GM19099 (cell line): ENCODE data around the gene PPP2R2C.

Source experiments
- POLR2A ChIP-seq: IDR thresholded peaks from 3 replicates; pipeline ENCODE4 v1.6.1; 2011; ENCODE audit warnings: low read depth; ENCODE audit not compliant: insufficient read length; ENCODE audit errors: extremely low read depth

Gene PPP2R2C

GRCh38 chr4:6372649-6373525 is 99.5 kb downstream of the PPP2R2C start:
- no peak for TF ChIP-seq POLR2A

- TF ChIP-seq POLR2A, result no peak
These were observed 100.6 kb downstream of the PPP2R2C start for GRCh38 chr4:6371812-6372211.

- no peak for TF ChIP-seq POLR2A
These were observed 101.1 kb downstream of the PPP2R2C start for GRCh38 chr4:6371271-6371670.

GRCh38 chr4:6369924-6370645 is 102.3 kb downstream of the PPP2R2C start:
- no peak for TF ChIP-seq POLR2A

- no peak for TF ChIP-seq POLR2A
These were observed 102.9 kb downstream of the PPP2R2C start for GRCh38 chr4:6369511-6369910.

GRCh38 chr4:6369035-6369434 is 103.4 kb downstream of the PPP2R2C start:
- TF ChIP-seq POLR2A, result no peak

GRCh38 chr4:6368601-6369000 is 103.8 kb downstream of the PPP2R2C start:
- no peak for TF ChIP-seq POLR2A

- TF ChIP-seq POLR2A, result no peak
These were observed 104.3 kb downstream of the PPP2R2C start for GRCh38 chr4:6368096-6368495.

- TF ChIP-seq POLR2A, result no peak
These were observed 105.0 kb downstream of the PPP2R2C start for GRCh38 chr4:6367371-6367851.

- TF ChIP-seq POLR2A, result no peak
These were observed 105.8 kb downstream of the PPP2R2C start for GRCh38 chr4:6366581-6366980.

GRCh38 chr4:6365545-6366086 is 106.8 kb downstream of the PPP2R2C start:
- no peak for TF ChIP-seq POLR2A

- TF ChIP-seq POLR2A, result no peak
These were observed 107.8 kb downstream of the PPP2R2C start for GRCh38 chr4:6364581-6364980.

- TF ChIP-seq POLR2A, result no peak
These were observed 108.3 kb downstream of the PPP2R2C start for GRCh38 chr4:6364146-6364545.

GRCh38 chr4:6362896-6363295 is 109.5 kb downstream of the PPP2R2C start:
- no peak for TF ChIP-seq POLR2A

- TF ChIP-seq POLR2A, result no peak
These were observed 110.0 kb downstream of the PPP2R2C start for GRCh38 chr4:6362243-6362885.
